OCI-LY7 (cell line): ENCODE results near the gene SCARF2.
"Not testable (repeated sequence)": the region's sequence is repeated elsewhere in the genome, so short reads cannot be mapped to it uniquely, and the experiment has no call there.

Source experiments
- EZH2phosphoT487 ChIP-seq: fragments of 200-600 bp; sonication (generic); IDR thresholded peaks from 2 replicates; pipeline ENCODE4 v1.6.1; 2018; ENCODE audit warnings: low read depth, borderline replicate concordance, mild to moderate bottlenecking, mixed run types, antibody characterized with exemption, low read length, moderate library complexity, mixed read lengths
- TF ChIP-seq, protein P1 (sequence below): fragments of 200-600 bp; sonication (generic); conservative IDR thresholded peaks from 2 replicates; pipeline ENCODE4 v1.5.1; 2014; ENCODE audit warnings: mild to moderate bottlenecking, antibody characterized with exemption, low read length, moderate library complexity, mixed read lengths

DNA sequence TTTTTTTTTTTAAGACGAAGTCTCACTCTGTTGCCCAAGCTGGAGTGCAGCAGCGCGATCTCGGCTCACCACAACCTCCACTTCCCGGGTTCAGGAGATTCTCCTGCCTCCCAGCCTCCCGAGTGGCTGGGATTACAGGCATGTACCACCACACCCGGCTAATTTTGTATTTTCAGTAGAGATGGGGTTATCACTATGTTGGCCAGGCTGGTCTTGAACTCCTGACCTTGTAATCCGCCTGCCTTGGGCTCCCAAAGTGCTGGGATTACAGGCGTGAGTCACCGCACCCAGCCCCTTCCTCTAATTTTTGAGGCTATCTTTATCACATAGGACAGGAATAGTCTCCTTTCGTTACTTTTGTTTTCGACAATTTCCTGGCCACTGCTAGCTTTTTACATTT, 37.9 kb upstream of the SCARF2 start:
- TF ChIP-seq, protein P1, sequence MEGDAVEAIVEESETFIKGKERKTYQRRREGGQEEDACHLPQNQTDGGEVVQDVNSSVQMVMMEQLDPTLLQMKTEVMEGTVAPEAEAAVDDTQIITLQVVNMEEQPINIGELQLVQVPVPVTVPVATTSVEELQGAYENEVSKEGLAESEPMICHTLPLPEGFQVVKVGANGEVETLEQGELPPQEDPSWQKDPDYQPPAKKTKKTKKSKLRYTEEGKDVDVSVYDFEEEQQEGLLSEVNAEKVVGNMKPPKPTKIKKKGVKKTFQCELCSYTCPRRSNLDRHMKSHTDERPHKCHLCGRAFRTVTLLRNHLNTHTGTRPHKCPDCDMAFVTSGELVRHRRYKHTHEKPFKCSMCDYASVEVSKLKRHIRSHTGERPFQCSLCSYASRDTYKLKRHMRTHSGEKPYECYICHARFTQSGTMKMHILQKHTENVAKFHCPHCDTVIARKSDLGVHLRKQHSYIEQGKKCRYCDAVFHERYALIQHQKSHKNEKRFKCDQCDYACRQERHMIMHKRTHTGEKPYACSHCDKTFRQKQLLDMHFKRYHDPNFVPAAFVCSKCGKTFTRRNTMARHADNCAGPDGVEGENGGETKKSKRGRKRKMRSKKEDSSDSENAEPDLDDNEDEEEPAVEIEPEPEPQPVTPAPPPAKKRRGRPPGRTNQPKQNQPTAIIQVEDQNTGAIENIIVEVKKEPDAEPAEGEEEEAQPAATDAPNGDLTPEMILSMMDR: not testable (repeated sequence)
- not testable (repeated sequence) for TF ChIP-seq EZH2phosphoT487
